GM12874 (cell line): ENCODE results near the gene PRR23A.

Source experiments
- CTCF ChIP-seq: IDR thresholded peaks from 2 replicates; pipeline ENCODE4 v1.5.1; 2011; ENCODE audit warnings: low read depth, mild to moderate bottlenecking, control low read depth, low read length, moderate library complexity; ENCODE audit not compliant: insufficient read depth

The PRR23A gene

GRCh38 chr3:139006051-139006716, at the start of gene PRR23A:
Gene PRR23A, minus strand, starts transcription at chr3:139006268. Its CDS starts 0 bp downstream, at chr3:139006268.
- TF ChIP-seq CTCF, result no peak

- no peak for TF ChIP-seq CTCF
These were observed 46.9 kb upstream of the PRR23A start for GRCh38 chr3:139052802-139053600.

- TF ChIP-seq CTCF, result peak; percentile 12; the same call in 1 of the 2 replicates
These were observed 38.5 kb upstream of the PRR23A start, which contains the start of gene PRR23C for GRCh38 chr3:139044366-139045210. Gene PRR23C, minus strand, starts transcription at chr3:139044892. Its CDS starts 272 bp downstream, at chr3:139044620.

- TF ChIP-seq CTCF, result no peak
These were observed 37.7 kb upstream of the PRR23A start for GRCh38 chr3:139043554-139044365.

- TF ChIP-seq CTCF, result no peak
These were observed 31.4 kb upstream of the PRR23A start for GRCh38 chr3:139037478-139037877.

GRCh38 chr3:139032326-139033002, 26.4 kb upstream of the PRR23A start:
- TF ChIP-seq CTCF, result no peak
